K562 (cell line): ENCODE results near the gene PTAR1. TPM values are rescaled to one million over a fixed set of nuclear protein-coding genes. Genes with fewer than 3 reads are reported as not detected.

Source experiments
- CEBPB ChIP-seq: fragments of 450-650 bp; IDR thresholded peaks from 2 replicates; pipeline ENCODE4 v1.6.1; 2016; ENCODE audit warnings: missing genetic modification characterization, missing compliant biosample characterization
- CXXC5 ChIP-seq: fragments of 250-450 bp; sonication (Bioruptor Pico); IDR thresholded peaks from 2 replicates; pipeline ENCODE4 v1.8.0; 2022; ENCODE audit warnings: inconsistent platforms, mild to moderate bottlenecking, moderate library complexity
- FOXK2 ChIP-seq, 2 experiments: fragments of 450-650 bp; IDR thresholded peaks in 1 of 2; conservative IDR thresholded peaks in 1 of 2; 2 replicates each; pipeline ENCODE4 v1.6.1; 2016; ENCODE audit warnings: low read depth in 2 of 2, mild to moderate bottlenecking in 1 of 2
- HNRNPK ChIP-seq: fragments of 200-400 bp; formaldehyde crosslinking; IDR thresholded peaks from one replicate; pipeline ENCODE4 v1.6.1; 2018; ENCODE audit warnings: mild to moderate bottlenecking, low read depth, low read length; ENCODE audit not compliant: poor library complexity, severe bottlenecking
- KHSRP ChIP-seq: fragments of 450-650 bp; IDR thresholded peaks from 2 replicates; pipeline ENCODE4 v1.6.1; 2017
- MAFG ChIP-seq: fragments of 450-650 bp; conservative IDR thresholded peaks from 2 replicates; pipeline ENCODE4 v1.6.1; 2016; ENCODE audit warnings: missing genetic modification characterization, missing compliant biosample characterization
- NCOA2 ChIP-seq, 2 experiments: fragments of 450-650 bp; IDR thresholded peaks; 2 replicates each; pipeline ENCODE4 v1.6.1; 2018; ENCODE audit warnings: mild to moderate bottlenecking in 2 of 2, moderate library complexity in 1 of 2; ENCODE audit not compliant: partially characterized antibody in 2 of 2
- NELFE ChIP-seq: IDR thresholded peaks from 2 replicates; pipeline ENCODE4 v1.6.1; 2011; ENCODE audit warnings: mild to moderate bottlenecking; ENCODE audit not compliant: insufficient read depth, insufficient read length
- RFX1 ChIP-seq: fragments of 450-650 bp; IDR thresholded peaks from 2 replicates; pipeline ENCODE4 v1.6.1; 2016; ENCODE audit warnings: mild to moderate bottlenecking, moderate library complexity
- RUNX1 ChIP-seq: sonication (generic); IDR thresholded peaks from 2 replicates; pipeline ENCODE4 v1.6.1; 2016; ENCODE audit warnings: antibody characterized with exemption, low read depth
- SMARCA4 ChIP-seq: fragments of 450-650 bp; IDR thresholded peaks from 2 replicates; pipeline ENCODE4 v1.6.1; 2016
- USF1 ChIP-seq: sonication (generic); formaldehyde crosslinking; IDR thresholded peaks from 2 replicates; pipeline ENCODE4 v1.9.0; 2022; ENCODE audit warnings: mild to moderate bottlenecking, missing genetic modification reagents
- ZBTB9 ChIP-seq: fragments of 450-650 bp; formaldehyde crosslinking; IDR thresholded peaks from 2 replicates; pipeline ENCODE4 v1.4.0; 2020; ENCODE audit warnings: mild to moderate bottlenecking, moderate library complexity
- ZFX ChIP-seq: sonication (generic); formaldehyde crosslinking; IDR thresholded peaks from 2 replicates; pipeline ENCODE4 v1.8.0; 2022; ENCODE audit warnings: mild to moderate bottlenecking, missing genetic modification reagents, moderate library complexity
- ZNF133 ChIP-seq: fragments of 250-450 bp; sonication (Bioruptor Pico); IDR thresholded peaks from 2 replicates; pipeline ENCODE4 v1.4.0; 2020; ENCODE audit warnings: mild to moderate bottlenecking
- ZNF197 ChIP-seq: fragments of 200-800 bp; sonication (Bioruptor generic); IDR thresholded peaks from 2 replicates; pipeline ENCODE4 v1.6.1; 2016; ENCODE audit warnings: low read depth, missing genetic modification characterization, missing compliant biosample characterization
- ZNF395 ChIP-seq: fragments of 200-800 bp; sonication (Bioruptor generic); IDR thresholded peaks from 2 replicates; pipeline ENCODE4 v1.6.1; 2017; ENCODE audit warnings: missing genetic modification characterization, missing compliant biosample characterization
- polyA plus RNA-seq, 8 experiments: library from polyadenylated mRNA; depleted of rRNA in 4 of 8; stranded (reverse) in 5 of 8; unstranded in 3 of 8; fragments of >200 nt; fragmentation: Nextera tagmentation in 2 of 8; fragmentation: Illumina TruSeq in 1 of 8; extraction: Ambion mirVana in 2 of 8; extraction: Trizol in 1 of 8; gene quantifications; 2 replicates each; pipeline versions ENCODE4 v1.2.1 to v1.2.3, GENCODE V29; 2011 to 2014; ENCODE audit warnings: inconsistent platforms in 1 of 8, missing spikeins in 1 of 8
- total RNA-seq, 7 experiments: library from RNA; depleted of rRNA in 6 of 7; stranded (reverse); fragments of >200 nt in 6 of 7; fragmentation: Illumina TruSeq in 2 of 7; extraction: Trizol in 2 of 7; gene quantifications; 2 replicates each; pipeline versions ENCODE4 v1.2.1 to v1.2.3, GENCODE V29; 2011 to 2021; ENCODE audit warnings: low replicate concordance in 1 of 7
- TF ChIP-seq, protein P1 (sequence below), 2 experiments: IDR thresholded peaks; 2 replicates each; pipeline ENCODE4 v1.6.1; 2011; ENCODE audit warnings: borderline replicate concordance in 1 of 2, control low read depth in 1 of 2, low read depth in 1 of 2, low read length in 1 of 2, mild to moderate bottlenecking in 1 of 2, mixed read lengths in 1 of 2, moderate library complexity in 1 of 2; ENCODE audit not compliant: insufficient read depth in 1 of 2, insufficient read length in 1 of 2, poor library complexity in 1 of 2, severe bottlenecking in 1 of 2; ENCODE audit errors: extremely low read depth in 1 of 2
- TF ChIP-seq, protein P2 (sequence below): sonication (generic); formaldehyde crosslinking; IDR thresholded peaks from 2 replicates; pipeline ENCODE4 v1.8.0; 2022; ENCODE audit warnings: missing genetic modification reagents, mild to moderate bottlenecking, borderline replicate concordance

PTAR1 gene
- total and polyA plus RNA-seq, 9 of the 15 experiments (the other 6 are each of a cell fraction or from before 2014, with no cell fraction given), result 10.1 to 48.0 (median 28.0) TPM

GRCh38 chr9:69672596-69673310 lies 87.1 kb downstream of the PTAR1 start (continued):
- TF ChIP-seq NCOA2 (IDR thresholded peaks at IDR 0.05; ENCODE audit: partially characterized antibody in 2 of 2) (no peak), ZFX (CRISPR knock-in tag) (0 out of 2 replicates have a peak, but pooled peaks have one; percentile 29), ZNF197 (CRISPR knock-in tag) (no peak), CXXC5 (CRISPR knock-in tag) (peak; percentile 41; the same call in 1 of the 2 replicates), ZNF133 (no peak), USF1 (no peak), KHSRP (no peak), FOXK2 (conservative IDR thresholded peaks at IDR 0.05 in 1 of 2, IDR thresholded peaks at IDR 0.05 in 1 of 2; ENCODE audit: low read depth in 2 of 2) (no peak), MAFG (tag) (no peak), ZNF395 (CRISPR knock-in tag) (no peak), CEBPB (tag) (no peak), RFX1 (no peak), RUNX1 (no peak), ZBTB9 (CRISPR knock-in tag) (no peak), NELFE (no peak), SMARCA4 (no peak), HNRNPK (no peak)
- TF ChIP-seq, protein P1, sequence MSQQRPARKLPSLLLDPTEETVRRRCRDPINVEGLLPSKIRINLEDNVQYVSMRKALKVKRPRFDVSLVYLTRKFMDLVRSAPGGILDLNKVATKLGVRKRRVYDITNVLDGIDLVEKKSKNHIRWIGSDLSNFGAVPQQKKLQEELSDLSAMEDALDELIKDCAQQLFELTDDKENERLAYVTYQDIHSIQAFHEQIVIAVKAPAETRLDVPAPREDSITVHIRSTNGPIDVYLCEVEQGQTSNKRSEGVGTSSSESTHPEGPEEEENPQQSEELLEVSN (IDR thresholded peaks at IDR 0.05; ENCODE audit: borderline replicate concordance in 1 of 2, extremely low read depth in 1 of 2, insufficient read depth in 1 of 2, insufficient read length in 1 of 2, low read depth in 1 of 2, low read length in 1 of 2, poor library complexity in 1 of 2, severe bottlenecking in 1 of 2), result peak in 1 of 2 experiments; percentile 59
- TF ChIP-seq, protein P2, sequence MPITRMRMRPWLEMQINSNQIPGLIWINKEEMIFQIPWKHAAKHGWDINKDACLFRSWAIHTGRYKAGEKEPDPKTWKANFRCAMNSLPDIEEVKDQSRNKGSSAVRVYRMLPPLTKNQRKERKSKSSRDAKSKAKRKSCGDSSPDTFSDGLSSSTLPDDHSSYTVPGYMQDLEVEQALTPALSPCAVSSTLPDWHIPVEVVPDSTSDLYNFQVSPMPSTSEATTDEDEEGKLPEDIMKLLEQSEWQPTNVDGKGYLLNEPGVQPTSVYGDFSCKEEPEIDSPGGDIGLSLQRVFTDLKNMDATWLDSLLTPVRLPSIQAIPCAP (CRISPR knock-in tag), result no peak
